Tibial artery (tissue), 4 donors: ENCODE data around the gene TGFB1.
A peak's percentile ranks its signal among the peaks of the same experiment; 100 is the strongest.
"Not testable (repeated sequence)": the region's sequence is repeated elsewhere in the genome, so short reads cannot be mapped to it uniquely, and the experiment has no call there.

Source experiments
- DNase-seq, 2 donors: peaks; one replicate each; pipeline ENCODE4 v3.0.0-alpha.2; 2019
- H3K27ac ChIP-seq, 2 donors: fragments of 200-600 bp; sonication (generic) in 1 of 2; 1 replicate in 1 of 2; 2 replicates in 1 of 2; pipeline ENCODE4 v1.5.1; 2018 to 2019; ENCODE audit warnings: mild to moderate bottlenecking in 1 of 2
- H3K27me3 ChIP-seq, 2 donors: fragments of 200-600 bp; sonication (generic) in 1 of 2; one replicate each; pipeline versions ENCODE4 v1.5.1 to v1.6.0; 2016 to 2019
- H3K36me3 ChIP-seq, 3 donors: fragments of 200-600 bp; sonication (generic) in 2 of 3; one replicate each; pipeline ENCODE4 v1.5.1; 2016 to 2019; ENCODE audit warnings: mild to moderate bottlenecking in 2 of 3
- H3K4me1 ChIP-seq, 4 donors: fragments of 200-600 bp; sonication (generic) in 2 of 4; 1 replicate in 3 of 4; 2 replicates in 1 of 4; pipeline ENCODE4 v1.5.1; 2016 to 2019
- H3K4me3 ChIP-seq, 2 donors: fragments of 200-600 bp; sonication (generic) in 1 of 2; 1 replicate in 1 of 2; 2 replicates in 1 of 2; pipeline ENCODE4 v1.5.1; 2018 to 2019; ENCODE audit warnings: mild to moderate bottlenecking in 2 of 2
- H3K9me3 ChIP-seq, 3 donors: fragments of 200-600 bp; sonication (generic) in 1 of 3; one replicate each; pipeline ENCODE4 v1.5.1; 2016 to 2019
- CTCF ChIP-seq, 2 experiments: fragments of 200-600 bp in 1 of 2; fragments of 450-650 bp in 1 of 2; IDR thresholded peaks; one replicate each; pipeline ENCODE4 v1.5.1; 2017 to 2019; ENCODE audit warnings: antibody characterized with exemption in 2 of 2, mild to moderate bottlenecking in 1 of 2, moderate library complexity in 1 of 2
- intact Hi-C: fragments of 100-400 bp; cut with DNase I; formaldehyde crosslinking; loops from one replicate; pipeline ENCODE4 v1.15.0; 2023; ENCODE audit warnings: low total_unique reads

The TGFB1 gene

GRCh38 chr19:41391618-41392017, 37.9 kb upstream of the TGFB1 start:
- no peak overlapping the region for H3K27ac ChIP-seq
- no peak for TF ChIP-seq CTCF (IDR thresholded peaks at IDR 0.05)
- H3K4me3 ChIP-seq = no peak overlapping the region
- no peaks in the 10 kb centered on the region for H3K9me3 ChIP-seq
- no peak for DNase-seq
- intact Hi-C loops = no loop called here
- H3K36me3 ChIP-seq = peaks cover 24 to 62% (median 37%) of the 10 kb centered on the region in 3 donors
- no peaks in the 10 kb centered on the region for H3K27me3 ChIP-seq
- peaks cover 0 to 14% (median 6%) of the 10 kb centered on the region in 4 donors for H3K4me1 ChIP-seq

- Histone ChIP-seq H3K36me3 (peaks cover 20 to 94% (median 48%) of the 10 kb centered on the region in 3 donors), H3K4me1 (no peaks in the 10 kb centered on the region)
- no peak for DNase-seq
Measured at GRCh38 chr19:41386442-41386841, 32.7 kb upstream of the TGFB1 start.

GRCh38 chr19:41384351-41384750, 30.6 kb upstream of the TGFB1 start:
- DNase-seq = no peak

More at GRCh38 chr19:41386442-41386841, 32.7 kb upstream of the TGFB1 start:
- intact Hi-C loops = no loop called here
- no peak overlapping the region for H3K27ac ChIP-seq
- no peaks in the 10 kb centered on the region for H3K9me3 ChIP-seq
- no peaks in the 10 kb centered on the region for H3K27me3 ChIP-seq
- no peak overlapping the region for H3K4me3 ChIP-seq
- TF ChIP-seq CTCF (IDR thresholded peaks at IDR 0.05) = no peak

GRCh38 chr19:41381536-41381935, 27.8 kb upstream of the TGFB1 start:
- DNase-seq, H3K27ac ChIP-seq, intact Hi-C loops, H3K27me3 ChIP-seq, H3K4me3 ChIP-seq, H3K9me3 ChIP-seq, H3K4me1 ChIP-seq: not testable (repeated sequence)
- H3K36me3 ChIP-seq = peaks cover 3 to 52% (median 18%) of the 10 kb centered on the region in 3 donors

More at GRCh38 chr19:41384351-41384750, 30.6 kb upstream of the TGFB1 start:
- Histone ChIP-seq H3K4me1 (no peaks in the 10 kb centered on the region), H3K27ac (no peak overlapping the region), H3K4me3 (no peak overlapping the region), H3K9me3 (no peaks in the 10 kb centered on the region), H3K36me3 (peaks cover 10 to 74% (median 28%) of the 10 kb centered on the region in 3 donors), H3K27me3 (no peaks in the 10 kb centered on the region)
- TF ChIP-seq CTCF (IDR thresholded peaks at IDR 0.05) = no peak
- intact Hi-C loops = no loop called here

- no peak overlapping the region for H3K27ac ChIP-seq
- no peak for TF ChIP-seq CTCF (IDR thresholded peaks at IDR 0.05)
- peaks cover 0 to 27% (median 15%) of the 10 kb centered on the region in 4 donors for H3K4me1 ChIP-seq
- no peak for DNase-seq
- no peaks in the 10 kb centered on the region for H3K9me3 ChIP-seq
- intact Hi-C loops = no loop called here
- H3K27me3 ChIP-seq = no peaks in the 10 kb centered on the region
- peaks cover 0 to 19% (median 0%) of the 10 kb centered on the region in 3 donors for H3K36me3 ChIP-seq
- H3K4me3 ChIP-seq = no peak overlapping the region
Measured at GRCh38 chr19:41377977-41378709, 24.4 kb upstream of the TGFB1 start.

GRCh38 chr19:41376998-41377365, 23.3 kb upstream of the TGFB1 start:
- Histone ChIP-seq H3K27me3 (no peaks in the 10 kb centered on the region), H3K27ac (peak overlapping the region; percentile 85 to 88)

More at GRCh38 chr19:41376998-41377365, 23.3 kb upstream of the TGFB1 start:
- H3K36me3 ChIP-seq = peaks cover 0 to 8% (median 0%) of the 10 kb centered on the region in 3 donors
- TF ChIP-seq CTCF (IDR thresholded peaks at IDR 0.05) = no peak
- H3K9me3 ChIP-seq = no peaks in the 10 kb centered on the region
- H3K4me3 ChIP-seq = peak overlapping the region; percentile 61 to 78
- H3K4me1 ChIP-seq = peaks cover 0 to 27% (median 15%) of the 10 kb centered on the region in 4 donors
- intact Hi-C loops = no loop called here
- no peak for DNase-seq
